Caco-2 (cell line): Measurements from ENCODE around the gene SRP72. TPM values are rescaled to one million over a fixed set of nuclear protein-coding genes. Genes with fewer than 3 reads are reported as not detected.
A peak's percentile ranks its signal among the peaks of the same experiment; 100 is the strongest.

Source experiments
- BruUV-seq: library from RNA; stranded (reverse); fragments of 400-500 nt; replicated peaks from 2 replicates; lab custom pipeline; 2021; lab: Mats Ljungman, UMichigan
- CTCF ChIA-PET: fragments of 300-600 bp; sonication (Branson Sonifier 250); formaldehyde crosslinking; loops from one replicate; lab custom pipeline; 2022; ENCODE audit warnings: antibody characterized with exemption; lab: Charles Lee
- POLR2A ChIA-PET: fragments of 300-600 bp; sonication (Branson Sonifier 250); formaldehyde crosslinking; loops from one replicate; lab custom pipeline; 2022; ENCODE audit warnings: antibody characterized with exemption; lab: Charles Lee
- DNase-seq, 2 experiments: peaks; one replicate each; pipeline versions ENCODE4 v3.0.0 to v3.0.0-alpha.2; 2020 to 2022
- H3K27me3 ChIP-seq: replicated peaks from 2 replicates; pipeline ENCODE4 v1.6.0; 2011; ENCODE audit warnings: low read length; ENCODE audit not compliant: control insufficient read depth, insufficient read depth
- H3K36me3 ChIP-seq: 2 replicates; pipeline ENCODE4 v1.5.1; 2011; ENCODE audit warnings: low read length; ENCODE audit not compliant: control insufficient read depth, insufficient read depth
- H3K4me1 ChIP-seq: fragments of 250-450 bp; sonication (Bioruptor Pico); 2 replicates; pipeline ENCODE4 v1.5.1; 2020; ENCODE audit warnings: mild to moderate bottlenecking
- H3K4me3 ChIP-seq: 2 replicates; pipeline ENCODE4 v1.5.1; 2011; ENCODE audit warnings: low read depth, mild to moderate bottlenecking, control low read depth, low read length
- H3K9me3 ChIP-seq: fragments of 250-450 bp; sonication (Bioruptor Pico); 2 replicates; pipeline ENCODE4 v1.5.1; 2020; ENCODE audit warnings: mild to moderate bottlenecking, moderate library complexity
- H3K27ac Mint-ChIP-seq: one replicate; pipeline ENCODE4 v1.8.0; 2022; ENCODE audit warnings: mixed read lengths; ENCODE audit not compliant: unreplicated experiment
- H3K27me3 Mint-ChIP-seq: one replicate; pipeline ENCODE4 v1.8.0; 2022; ENCODE audit warnings: mixed read lengths; ENCODE audit not compliant: insufficient read depth, unreplicated experiment
- H3K36me3 Mint-ChIP-seq: one replicate; pipeline ENCODE4 v1.8.0; 2022; ENCODE audit warnings: mild to moderate bottlenecking, mixed read lengths; ENCODE audit not compliant: insufficient read depth, unreplicated experiment
- H3K4me1 Mint-ChIP-seq: one replicate; pipeline ENCODE4 v1.8.0; 2022; ENCODE audit warnings: low read depth, mixed read lengths; ENCODE audit not compliant: unreplicated experiment
- H3K4me3 Mint-ChIP-seq: one replicate; pipeline ENCODE4 v1.8.0; 2022; ENCODE audit warnings: mild to moderate bottlenecking, moderate library complexity, mixed read lengths; ENCODE audit not compliant: unreplicated experiment
- H3K9me3 Mint-ChIP-seq: one replicate; pipeline ENCODE4 v1.8.0; 2022; ENCODE audit warnings: mixed read lengths; ENCODE audit not compliant: unreplicated experiment
- intact Hi-C: fragments of 100-400 bp; cut with micrococcal nuclease; formaldehyde crosslinking; loops from one replicate; pipeline ENCODE4 v1.10.0; 2022; ENCODE audit not compliant: unreplicated experiment
- total RNA-seq: library from RNA; stranded (reverse); gene quantifications from 2 replicates; pipeline ENCODE4 v1.2.3, GENCODE V29; 2022
- TF ChIP-seq, protein P1 (sequence below), 2 experiments: fragments of 200-600 bp in 1 of 2; IDR thresholded peaks; 1 replicate in 1 of 2; 2 replicates in 1 of 2; pipeline versions ENCODE4 v1.5.1 to v1.8.0; 2011 to 2022; ENCODE audit warnings: antibody characterized with exemption in 1 of 2, control low read depth in 1 of 2, inconsistent platforms in 1 of 2, low read depth in 1 of 2, low read length in 1 of 2, mild to moderate bottlenecking in 1 of 2, moderate library complexity in 1 of 2; ENCODE audit not compliant: insufficient read depth in 1 of 2, severe bottlenecking in 1 of 2, unreplicated experiment in 1 of 2

Gene SRP72
- total RNA-seq, 1 experiment from 2014 or later = 116 TPM

DNA sequence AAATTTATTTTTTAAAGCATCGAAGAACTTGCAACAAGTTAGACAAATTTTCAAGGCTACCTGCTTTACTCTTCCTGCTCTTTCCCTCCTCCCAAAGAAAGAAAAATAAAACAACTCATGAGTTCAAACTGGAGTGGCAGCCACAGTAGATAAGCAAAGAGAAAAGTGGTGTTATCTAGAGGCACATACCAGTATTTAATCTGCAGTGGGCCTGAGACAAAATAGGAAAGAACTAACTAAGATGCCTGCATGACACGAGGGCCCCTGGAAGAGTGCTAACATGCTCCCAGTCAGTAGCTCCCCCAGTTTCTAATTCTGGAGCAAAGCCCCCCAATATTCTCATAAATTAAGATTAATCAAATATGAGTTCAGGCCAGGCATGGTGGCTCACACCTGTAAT lies 46.1 kb downstream of the SRP72 start:
- H3K4me3 ChIP-seq = no peak overlapping the region
- H3K36me3 ChIP-seq = no peaks in the 10 kb centered on the region
- intact Hi-C loops = no loop called here
- Mint-ChIP-seq H3K27me3 (peaks cover 3% of the 10 kb centered on the region), H3K9me3 (peaks cover 9% of the 10 kb centered on the region), H3K27ac (no peak overlapping the region), H3K4me3 (no peak overlapping the region), H3K4me1 (no peaks in the 10 kb centered on the region), H3K36me3 (no peaks in the 10 kb centered on the region)
- no TSS peak for BruUV-seq
- H3K27me3 ChIP-seq = no peaks in the 10 kb centered on the region
- H3K4me1 ChIP-seq = no peaks in the 10 kb centered on the region
- TF ChIP-seq, protein P1, sequence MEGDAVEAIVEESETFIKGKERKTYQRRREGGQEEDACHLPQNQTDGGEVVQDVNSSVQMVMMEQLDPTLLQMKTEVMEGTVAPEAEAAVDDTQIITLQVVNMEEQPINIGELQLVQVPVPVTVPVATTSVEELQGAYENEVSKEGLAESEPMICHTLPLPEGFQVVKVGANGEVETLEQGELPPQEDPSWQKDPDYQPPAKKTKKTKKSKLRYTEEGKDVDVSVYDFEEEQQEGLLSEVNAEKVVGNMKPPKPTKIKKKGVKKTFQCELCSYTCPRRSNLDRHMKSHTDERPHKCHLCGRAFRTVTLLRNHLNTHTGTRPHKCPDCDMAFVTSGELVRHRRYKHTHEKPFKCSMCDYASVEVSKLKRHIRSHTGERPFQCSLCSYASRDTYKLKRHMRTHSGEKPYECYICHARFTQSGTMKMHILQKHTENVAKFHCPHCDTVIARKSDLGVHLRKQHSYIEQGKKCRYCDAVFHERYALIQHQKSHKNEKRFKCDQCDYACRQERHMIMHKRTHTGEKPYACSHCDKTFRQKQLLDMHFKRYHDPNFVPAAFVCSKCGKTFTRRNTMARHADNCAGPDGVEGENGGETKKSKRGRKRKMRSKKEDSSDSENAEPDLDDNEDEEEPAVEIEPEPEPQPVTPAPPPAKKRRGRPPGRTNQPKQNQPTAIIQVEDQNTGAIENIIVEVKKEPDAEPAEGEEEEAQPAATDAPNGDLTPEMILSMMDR (IDR thresholded peaks at IDR 0.05; ENCODE audit: insufficient read depth in 1 of 2, low read depth in 1 of 2, low read length in 1 of 2, severe bottlenecking in 1 of 2, unreplicated experiment in 1 of 2) = no peak
- CTCF ChIA-PET = no interaction called here
- DNase-seq = no peak
- no peaks in the 10 kb centered on the region for H3K9me3 ChIP-seq
- POLR2A ChIA-PET = no interaction called here

DNA sequence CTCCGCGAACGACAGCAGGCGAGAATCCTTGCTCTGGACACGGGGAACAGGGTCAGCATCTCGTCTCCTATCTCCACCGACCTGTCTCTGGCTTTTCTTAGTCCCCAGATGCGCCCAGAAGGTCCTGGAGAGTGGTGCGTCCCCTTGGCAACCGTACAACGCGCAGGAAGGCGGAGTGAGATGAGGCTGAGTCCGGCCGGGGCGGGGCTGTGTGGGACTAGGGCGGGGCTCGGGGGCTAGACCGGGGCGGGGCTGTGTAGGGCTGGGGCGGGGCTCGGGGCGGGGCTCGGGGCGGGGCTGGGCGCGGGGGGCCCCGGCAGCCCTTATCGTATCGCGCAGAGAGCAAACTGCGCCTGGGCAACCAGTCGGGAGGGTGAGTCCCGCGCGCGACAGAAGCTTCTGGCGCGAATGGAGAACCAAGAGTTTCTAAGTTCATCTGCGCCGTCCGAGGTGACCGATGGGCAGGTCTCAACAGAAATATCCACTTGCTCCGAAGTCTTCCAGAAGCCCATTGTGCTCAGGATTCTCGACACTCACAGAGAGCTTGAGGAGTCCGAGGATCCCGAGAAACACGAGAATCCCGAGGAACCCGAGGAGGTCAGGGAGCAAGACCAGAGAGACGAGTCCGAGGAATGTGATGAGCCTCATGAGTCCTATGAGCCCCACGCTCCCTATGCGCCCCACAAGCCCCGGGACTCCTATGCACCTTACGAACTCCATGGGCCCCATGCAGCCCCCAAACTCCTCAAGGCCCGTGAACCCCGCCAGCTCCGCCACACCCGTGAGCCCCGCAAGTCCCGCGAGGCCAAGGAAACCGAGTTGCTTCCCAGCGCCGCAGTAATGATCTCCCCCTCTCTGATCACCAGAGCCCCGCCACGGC lies 63.1 kb downstream of the SRP72 start:
- POLR2A ChIA-PET = no interaction called here
- H3K9me3 Mint-ChIP-seq = no peaks in the 10 kb centered on the region
- intact Hi-C loops = no loop called here

DNA sequence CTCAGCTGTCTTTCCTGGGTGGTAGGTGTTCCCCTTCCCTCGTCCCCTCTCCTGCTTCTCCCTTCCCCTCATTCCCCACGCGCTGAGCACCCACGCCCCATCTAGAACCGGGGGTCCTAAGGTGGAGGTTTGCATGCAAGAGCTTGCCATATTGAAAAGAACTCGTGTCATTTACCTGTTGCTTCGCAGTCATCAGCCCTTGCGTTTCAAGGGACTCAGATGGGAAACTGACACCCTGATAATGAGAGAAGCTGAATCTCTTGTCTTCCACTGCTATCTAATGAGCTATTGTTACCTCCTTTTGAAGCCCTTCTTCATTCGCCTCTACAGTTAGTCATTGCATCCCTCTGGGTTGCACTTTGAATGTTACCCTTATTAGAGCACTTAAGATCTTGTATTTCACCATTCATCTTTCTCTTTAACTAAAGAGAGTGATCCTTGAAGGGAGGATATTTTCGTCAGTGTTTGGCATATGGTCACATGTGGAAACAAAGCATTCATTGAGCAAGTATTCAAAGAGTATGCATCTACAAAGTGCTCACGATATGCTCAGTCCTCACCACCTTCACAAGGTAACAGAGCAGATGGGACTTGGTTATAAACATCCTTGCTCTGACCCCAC lies 63.8 kb downstream of the SRP72 start:
- Mint-ChIP-seq H3K36me3 (no peaks in the 10 kb centered on the region), H3K27me3 (peaks cover 4% of the 10 kb centered on the region), H3K9me3 (no peaks in the 10 kb centered on the region), H3K27ac (no peak overlapping the region), H3K4me1 (no peaks in the 10 kb centered on the region), H3K4me3 (no peak overlapping the region)
- intact Hi-C loops = no loop called here
- no TSS peak for BruUV-seq
- DNase-seq = no peak
- TF ChIP-seq, protein P1 (IDR thresholded peaks at IDR 0.05; ENCODE audit: insufficient read depth in 1 of 2, low read depth in 1 of 2, low read length in 1 of 2, severe bottlenecking in 1 of 2, unreplicated experiment in 1 of 2) = no peak
- POLR2A ChIA-PET = no interaction called here
- CTCF ChIA-PET = interaction anchor here (1.5 kb wide), 1 partner anchor 13 kb away, joined by 6 read pairs; no protein-coding TSS in a partner anchor
- no peaks in the 10 kb centered on the region for H3K36me3 ChIP-seq
- H3K4me3 ChIP-seq = peak overlapping the region; percentile 42
- H3K4me1 ChIP-seq = no peaks in the 10 kb centered on the region
- H3K27me3 ChIP-seq = no peaks in the 10 kb centered on the region
- no peaks in the 10 kb centered on the region for H3K9me3 ChIP-seq

More for the DNA sequence above, 63.1 kb downstream of the SRP72 start:
- peak overlapping the region; percentile 42 for H3K4me3 ChIP-seq
- H3K4me1 ChIP-seq = no peaks in the 10 kb centered on the region
- CTCF ChIA-PET = interaction anchor here (1.5 kb wide), 1 partner anchor 14 kb away, joined by 6 read pairs; no protein-coding TSS in a partner anchor
- no peaks in the 10 kb centered on the region for H3K36me3 ChIP-seq
- peak; percentile 82 for DNase-seq
- no peaks in the 10 kb centered on the region for H3K27me3 ChIP-seq
- no peak overlapping the region for H3K4me3 Mint-ChIP-seq
- H3K36me3 Mint-ChIP-seq = no peaks in the 10 kb centered on the region
- H3K27ac Mint-ChIP-seq = no peak overlapping the region
- H3K9me3 ChIP-seq = no peaks in the 10 kb centered on the region
- no peaks in the 10 kb centered on the region for H3K4me1 Mint-ChIP-seq
- TSS peak; percentile 34 for BruUV-seq
- H3K27me3 Mint-ChIP-seq = peaks cover 4% of the 10 kb centered on the region
- TF ChIP-seq, protein P1 (IDR thresholded peaks at IDR 0.05; ENCODE audit: insufficient read depth in 1 of 2, low read depth in 1 of 2, low read length in 1 of 2, severe bottlenecking in 1 of 2, unreplicated experiment in 1 of 2) = no peak
